ENCODE measurements around the gene FAM186B. TPM values are rescaled to one million over a fixed set of nuclear protein-coding genes. Genes with fewer than 3 reads are reported as not detected.

Gene FAM186B
- total RNA-seq, 1 experiment from 2014 or later: 0.30 TPM

GRCh38 chr12:49539406-49540228 is 65.8 kb downstream of the FAM186B start:
- TF ChIP-seq, protein P1, sequence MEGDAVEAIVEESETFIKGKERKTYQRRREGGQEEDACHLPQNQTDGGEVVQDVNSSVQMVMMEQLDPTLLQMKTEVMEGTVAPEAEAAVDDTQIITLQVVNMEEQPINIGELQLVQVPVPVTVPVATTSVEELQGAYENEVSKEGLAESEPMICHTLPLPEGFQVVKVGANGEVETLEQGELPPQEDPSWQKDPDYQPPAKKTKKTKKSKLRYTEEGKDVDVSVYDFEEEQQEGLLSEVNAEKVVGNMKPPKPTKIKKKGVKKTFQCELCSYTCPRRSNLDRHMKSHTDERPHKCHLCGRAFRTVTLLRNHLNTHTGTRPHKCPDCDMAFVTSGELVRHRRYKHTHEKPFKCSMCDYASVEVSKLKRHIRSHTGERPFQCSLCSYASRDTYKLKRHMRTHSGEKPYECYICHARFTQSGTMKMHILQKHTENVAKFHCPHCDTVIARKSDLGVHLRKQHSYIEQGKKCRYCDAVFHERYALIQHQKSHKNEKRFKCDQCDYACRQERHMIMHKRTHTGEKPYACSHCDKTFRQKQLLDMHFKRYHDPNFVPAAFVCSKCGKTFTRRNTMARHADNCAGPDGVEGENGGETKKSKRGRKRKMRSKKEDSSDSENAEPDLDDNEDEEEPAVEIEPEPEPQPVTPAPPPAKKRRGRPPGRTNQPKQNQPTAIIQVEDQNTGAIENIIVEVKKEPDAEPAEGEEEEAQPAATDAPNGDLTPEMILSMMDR (IDR thresholded peaks at IDR 0.05; ENCODE audit: unreplicated experiment): no peak
- no peak overlapping the region for H3K27ac Mint-ChIP-seq (ENCODE audit: low read depth, unreplicated experiment)
- no TSS peak for BruUV-seq (replicated peaks)
- H3K4me3 Mint-ChIP-seq (ENCODE audit: unreplicated experiment): peak overlapping the region; percentile 51
- no peaks in the 10 kb centered on the region for H3K9me3 Mint-ChIP-seq (ENCODE audit: unreplicated experiment)
- intact Hi-C loops (cut with micrococcal nuclease): no loop called here
- H3K36me3 Mint-ChIP-seq (ENCODE audit: insufficient read depth, unreplicated experiment): no peaks in the 10 kb centered on the region
- ChIA-PET POLR2A (interaction anchor here (0.8 to 2.0 kb wide), 2 partner anchors 13 to 28 kb away, joined by 5 to 6 read pairs; partner anchors contain the start of gene MCRS1), CTCF (interaction anchor here (1.1 to 1.4 kb wide), 2 partner anchors 14 to 41 kb away, joined by 3 to 7 read pairs; no protein-coding TSS in a partner anchor)
- H3K4me1 Mint-ChIP-seq (ENCODE audit: insufficient read depth, unreplicated experiment): peaks cover 15% of the 10 kb centered on the region
- no peak for DNase-seq (ENCODE audit: unreplicated experiment)
- H3K27me3 Mint-ChIP-seq (ENCODE audit: insufficient read depth, unreplicated experiment): peaks cover 10% of the 10 kb centered on the region

GRCh38 chr12:49538510-49539403 is 66.7 kb downstream of the FAM186B start, which contains the start of gene KCNH3:
TSS of gene KCNH3 (plus strand) at chr12:49539030. CDS start at chr12:49539417, 387 bp downstream.
- H3K4me1 Mint-ChIP-seq (ENCODE audit: insufficient read depth, unreplicated experiment): peaks cover 15% of the 10 kb centered on the region
- intact Hi-C loops (cut with micrococcal nuclease): no loop called here
- BruUV-seq (replicated peaks): no TSS peak
- peak within 1 kb of the TSS; percentile 62 for H3K4me3 Mint-ChIP-seq (ENCODE audit: unreplicated experiment)
- H3K27me3 Mint-ChIP-seq (ENCODE audit: insufficient read depth, unreplicated experiment): peaks cover 10% of the 10 kb centered on the region
- TF ChIP-seq, protein P1 (IDR thresholded peaks at IDR 0.05; ENCODE audit: unreplicated experiment): no peak
- ChIA-PET CTCF (interaction anchor here (0.6 to 1.7 kb wide), 4 partner anchors 154 to 243 kb away, joined by 3 to 10 read pairs (median 4); no protein-coding TSS in a partner anchor), POLR2A (interaction anchor here (1.4 to 2.0 kb wide), 2 partner anchors 14 to 202 kb away, joined by 4 to 6 read pairs; partner anchors contain the start of gene TMBIM6)
- no peaks in the 10 kb centered on the region for H3K9me3 Mint-ChIP-seq (ENCODE audit: unreplicated experiment)
- DNase-seq (ENCODE audit: unreplicated experiment): peak; percentile 71
- no peaks in the 10 kb centered on the region for H3K36me3 Mint-ChIP-seq (ENCODE audit: insufficient read depth, unreplicated experiment)
- no peak within 1 kb of the TSS for H3K27ac Mint-ChIP-seq (ENCODE audit: low read depth, unreplicated experiment)

GRCh38 chr12:49537752-49538509 is 67.5 kb downstream of the FAM186B start:
- no peaks in the 10 kb centered on the region for H3K9me3 Mint-ChIP-seq (ENCODE audit: unreplicated experiment)
- ChIA-PET CTCF (interaction anchor here (0.6 to 1.7 kb wide), 5 partner anchors 16 to 202 kb away, joined by 3 to 10 read pairs (median 4); no protein-coding TSS in a partner anchor), POLR2A (interaction anchor here (1.4 kb wide), 1 partner anchor 203 kb away, joined by 4 read pairs; the partner anchor contains the start of gene TMBIM6)
- peaks cover 15% of the 10 kb centered on the region for H3K4me1 Mint-ChIP-seq (ENCODE audit: insufficient read depth, unreplicated experiment)
- H3K4me3 Mint-ChIP-seq (ENCODE audit: unreplicated experiment): peak overlapping the region; percentile 62
- H3K27me3 Mint-ChIP-seq (ENCODE audit: insufficient read depth, unreplicated experiment): peaks cover 10% of the 10 kb centered on the region
- TF ChIP-seq, protein P1 (IDR thresholded peaks at IDR 0.05; ENCODE audit: unreplicated experiment): no peak
- H3K36me3 Mint-ChIP-seq (ENCODE audit: insufficient read depth, unreplicated experiment): no peaks in the 10 kb centered on the region
- no peak overlapping the region for H3K27ac Mint-ChIP-seq (ENCODE audit: low read depth, unreplicated experiment)
- BruUV-seq (replicated peaks): no TSS peak
- intact Hi-C loops (cut with micrococcal nuclease): no loop called here
- DNase-seq (ENCODE audit: unreplicated experiment): no peak

Other genes with a start within 250 kb of the FAM186B start
- 21.0 and 26.0 TPM in 2 replicates for gene SPATS2, start 238.2 kb downstream of the FAM186B start, total RNA-seq (2022)
- not detected in 2 replicates for gene KCNH3, start 66.6 kb downstream of the FAM186B start, total RNA-seq (2022)
- 34.3 and 58.7 TPM in 2 replicates for gene MCRS1, start 37.5 kb downstream of the FAM186B start, total RNA-seq (2022)
- 41.8 and 48.5 TPM in 2 replicates for gene PRPF40B, start 17.9 kb upstream of the FAM186B start, total RNA-seq (2022)
- 0.58 and 0.91 TPM in 2 replicates for gene FMNL3, start 101.8 kb upstream of the FAM186B start, total RNA-seq (2022)
- 517 and 606 TPM in 2 replicates for gene TMBIM6, start 135.9 kb upstream of the FAM186B start, total RNA-seq (2022)
- 19.9 and 23.1 TPM in 2 replicates for gene NCKAP5L, start 222.8 kb upstream of the FAM186B start, total RNA-seq (2022)
- 6.2 and 8.2 TPM in 2 replicates for gene BCDIN3D, start 237.5 kb upstream of the FAM186B start, total RNA-seq (2022)